ENCODE measurements around the gene MIPOL1.
"Not testable (repeated sequence)": the region's sequence is repeated elsewhere in the genome, so short reads cannot be mapped to it uniquely, and the experiment has no call there.

MIPOL1 gene

DNA sequence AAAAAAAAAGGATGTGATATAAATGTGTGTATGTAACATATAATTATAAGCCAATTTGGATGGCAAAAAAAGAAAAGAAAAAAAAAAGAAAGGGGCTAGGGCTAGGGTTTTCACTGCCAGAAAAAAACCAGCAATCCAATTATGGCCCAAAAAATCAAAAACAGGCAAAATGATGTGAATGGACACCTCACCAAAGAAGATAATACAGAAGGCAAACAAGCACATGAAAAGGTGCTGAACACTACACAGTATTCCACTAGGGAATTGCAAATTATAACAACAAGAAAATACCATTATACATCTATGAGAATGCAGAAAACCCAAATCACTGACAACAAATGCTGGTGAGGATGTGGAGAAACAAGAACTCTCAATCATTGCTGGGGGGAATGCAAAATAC is 12.1 kb upstream of the MIPOL1 start:
- Histone ChIP-seq H3K4me2 (ENCODE audit: low read depth, low read length, poor library complexity, severe bottlenecking) (no peak overlapping the region), H3K4me3 (ENCODE audit: insufficient read depth, low read length, poor library complexity, severe bottlenecking) (no peak overlapping the region), H3K27me3 (ENCODE audit: low read length) (no peaks in the 10 kb centered on the region), H3F3A (ENCODE audit: insufficient read depth) (no peaks in the 10 kb centered on the region), H2AFZ (ENCODE audit: low read depth, low read length, severe bottlenecking) (no peak overlapping the region), H3K27ac (ENCODE audit: low read depth, low read length) (no peak overlapping the region), H3K9me2 (replicated peaks; ENCODE audit: insufficient read depth, low read length) (no peaks in the 10 kb centered on the region), H3K79me2 (ENCODE audit: insufficient read depth, low read length) (no peaks in the 10 kb centered on the region), H3K9ac (ENCODE audit: low read length) (no peak overlapping the region), H3K9me3 (ENCODE audit: insufficient read depth, low read length) (no peaks in the 10 kb centered on the region), H3K36me3 (ENCODE audit: low read length) (no peaks in the 10 kb centered on the region), H4K20me1 (ENCODE audit: low read depth, low read length) (no peaks in the 10 kb centered on the region)
- TF ChIP-seq EZH2phosphoT487 (conservative IDR thresholded peaks at IDR 0.05; ENCODE audit: low read length), result no peak
- TF ChIP-seq, protein P1, sequence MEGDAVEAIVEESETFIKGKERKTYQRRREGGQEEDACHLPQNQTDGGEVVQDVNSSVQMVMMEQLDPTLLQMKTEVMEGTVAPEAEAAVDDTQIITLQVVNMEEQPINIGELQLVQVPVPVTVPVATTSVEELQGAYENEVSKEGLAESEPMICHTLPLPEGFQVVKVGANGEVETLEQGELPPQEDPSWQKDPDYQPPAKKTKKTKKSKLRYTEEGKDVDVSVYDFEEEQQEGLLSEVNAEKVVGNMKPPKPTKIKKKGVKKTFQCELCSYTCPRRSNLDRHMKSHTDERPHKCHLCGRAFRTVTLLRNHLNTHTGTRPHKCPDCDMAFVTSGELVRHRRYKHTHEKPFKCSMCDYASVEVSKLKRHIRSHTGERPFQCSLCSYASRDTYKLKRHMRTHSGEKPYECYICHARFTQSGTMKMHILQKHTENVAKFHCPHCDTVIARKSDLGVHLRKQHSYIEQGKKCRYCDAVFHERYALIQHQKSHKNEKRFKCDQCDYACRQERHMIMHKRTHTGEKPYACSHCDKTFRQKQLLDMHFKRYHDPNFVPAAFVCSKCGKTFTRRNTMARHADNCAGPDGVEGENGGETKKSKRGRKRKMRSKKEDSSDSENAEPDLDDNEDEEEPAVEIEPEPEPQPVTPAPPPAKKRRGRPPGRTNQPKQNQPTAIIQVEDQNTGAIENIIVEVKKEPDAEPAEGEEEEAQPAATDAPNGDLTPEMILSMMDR (IDR thresholded peaks at IDR 0.05; ENCODE audit: insufficient read depth, low read length, poor library complexity, severe bottlenecking), result no peak

DNA sequence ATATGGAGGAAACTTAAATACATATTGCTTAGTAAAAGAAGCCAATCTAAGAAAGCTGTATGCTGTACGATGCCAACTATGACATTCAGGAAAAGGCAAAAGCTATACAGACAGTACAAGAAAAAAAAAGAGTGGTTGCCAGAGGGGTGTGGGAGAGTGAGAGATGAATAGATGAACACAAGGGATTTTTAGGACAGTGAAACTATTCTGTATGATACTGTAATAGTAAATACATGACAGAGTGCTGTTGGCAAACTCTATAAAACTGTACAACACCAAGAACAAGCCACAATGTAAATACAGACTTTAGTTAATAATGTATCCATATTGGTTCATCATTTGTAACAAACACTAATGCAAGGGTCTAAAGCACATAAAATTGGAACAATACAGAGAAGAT is 10.9 kb upstream of the MIPOL1 start:
- Histone ChIP-seq H3K9ac (ENCODE audit: low read length) (no peak overlapping the region), H3K9me2 (replicated peaks; ENCODE audit: insufficient read depth, low read length) (no peaks in the 10 kb centered on the region), H3K27ac (ENCODE audit: low read depth, low read length) (no peak overlapping the region), H3K4me2 (ENCODE audit: low read depth, low read length, poor library complexity, severe bottlenecking) (no peak overlapping the region), H4K20me1 (ENCODE audit: low read depth, low read length) (no peaks in the 10 kb centered on the region), H3F3A (ENCODE audit: insufficient read depth) (no peaks in the 10 kb centered on the region), H3K27me3 (ENCODE audit: low read length) (no peaks in the 10 kb centered on the region), H3K9me3 (ENCODE audit: insufficient read depth, low read length) (no peaks in the 10 kb centered on the region), H3K79me2 (ENCODE audit: insufficient read depth, low read length) (no peaks in the 10 kb centered on the region), H2AFZ (ENCODE audit: low read depth, low read length, severe bottlenecking) (no peak overlapping the region), H3K4me3 (ENCODE audit: insufficient read depth, low read length, poor library complexity, severe bottlenecking) (no peak overlapping the region), H3K36me3 (ENCODE audit: low read length) (no peaks in the 10 kb centered on the region)
- TF ChIP-seq EZH2phosphoT487 (conservative IDR thresholded peaks at IDR 0.05; ENCODE audit: low read length), result no peak
- TF ChIP-seq, protein P1 (IDR thresholded peaks at IDR 0.05; ENCODE audit: insufficient read depth, low read length, poor library complexity, severe bottlenecking), result no peak

DNA sequence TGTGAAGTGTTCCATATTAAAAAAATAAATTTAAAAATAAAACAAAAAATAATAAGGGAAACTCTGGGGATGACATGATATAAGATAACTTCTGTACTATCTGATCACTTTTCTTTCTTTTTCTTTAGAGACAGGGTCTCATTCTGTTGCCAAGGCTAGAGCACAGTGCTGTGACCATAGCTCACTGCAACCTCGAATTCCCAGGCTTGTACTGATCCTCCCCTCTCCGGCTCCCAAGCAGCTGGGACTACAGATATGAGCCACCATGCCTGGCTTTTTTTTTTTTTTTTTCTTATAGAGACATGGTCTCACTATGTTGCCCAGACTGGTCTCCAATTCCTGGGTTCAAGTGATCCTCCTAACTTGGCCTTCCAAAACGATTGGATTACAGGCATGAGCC is 10.4 kb upstream of the MIPOL1 start:
- no peaks in the 10 kb centered on the region for H3K27me3 ChIP-seq (ENCODE audit: low read length)
- no peak overlapping the region for H3K9ac ChIP-seq (ENCODE audit: low read length)
- H3K9me3 ChIP-seq (ENCODE audit: insufficient read depth, low read length), result no peaks in the 10 kb centered on the region
- H3K27ac ChIP-seq (ENCODE audit: low read depth, low read length), result no peak overlapping the region
- H4K20me1 ChIP-seq (ENCODE audit: low read depth, low read length), result no peaks in the 10 kb centered on the region
- H3F3A ChIP-seq (ENCODE audit: insufficient read depth), result no peaks in the 10 kb centered on the region
- H3K79me2 ChIP-seq (ENCODE audit: insufficient read depth, low read length), result no peaks in the 10 kb centered on the region
- H3K9me2 ChIP-seq (replicated peaks; ENCODE audit: insufficient read depth, low read length), result no peaks in the 10 kb centered on the region
- no peak overlapping the region for H3K4me2 ChIP-seq (ENCODE audit: low read depth, low read length, poor library complexity, severe bottlenecking)
- no peak overlapping the region for H2AFZ ChIP-seq (ENCODE audit: low read depth, low read length, severe bottlenecking)
- TF ChIP-seq EZH2phosphoT487 (conservative IDR thresholded peaks at IDR 0.05; ENCODE audit: low read length), result no peak
- H3K4me3 ChIP-seq (ENCODE audit: insufficient read depth, low read length, poor library complexity, severe bottlenecking), result no peak overlapping the region
- H3K36me3 ChIP-seq (ENCODE audit: low read length), result no peaks in the 10 kb centered on the region

DNA sequence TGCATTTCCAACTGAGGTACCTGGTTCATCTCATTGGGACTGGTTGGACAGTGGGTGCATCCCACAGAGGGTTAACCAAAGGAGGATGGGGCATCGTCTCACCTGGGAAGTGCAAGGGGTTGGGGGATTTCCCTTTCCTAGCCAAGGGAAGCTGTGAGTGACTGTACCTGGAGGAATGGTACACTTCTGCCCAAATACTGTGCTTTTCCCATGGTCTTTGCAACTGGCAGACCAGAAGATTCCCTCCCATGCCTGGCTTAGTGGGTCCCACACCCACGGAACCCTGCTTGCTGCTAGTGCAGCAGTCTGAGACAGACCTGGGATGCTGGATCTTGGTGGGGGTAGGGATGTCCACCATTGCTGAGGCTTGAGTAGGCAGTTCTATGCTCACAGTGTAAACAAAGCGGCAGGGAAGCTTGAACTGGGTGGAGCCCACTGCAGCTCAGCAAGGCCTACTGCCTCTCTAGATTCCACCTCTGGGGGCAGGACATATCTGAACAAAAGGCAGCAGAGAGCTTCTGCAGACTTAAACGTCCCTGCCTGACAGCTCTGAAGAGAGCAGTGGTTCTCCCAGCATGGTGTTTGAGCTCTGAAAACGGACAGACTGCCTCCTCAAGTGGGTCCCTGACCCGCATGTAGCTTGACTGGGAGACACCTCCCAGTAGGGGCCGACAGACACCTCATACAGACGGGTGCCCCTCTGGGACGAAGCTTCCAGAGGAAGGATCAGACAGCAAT is 9.7 kb upstream of the MIPOL1 start:
- H3K79me2 ChIP-seq (ENCODE audit: insufficient read depth, low read length); H2AFZ ChIP-seq (ENCODE audit: low read depth, low read length, severe bottlenecking); H3K36me3 ChIP-seq (ENCODE audit: low read length); H3K27me3 ChIP-seq (ENCODE audit: low read length); H3K9me3 ChIP-seq (ENCODE audit: insufficient read depth, low read length); H3K4me3 ChIP-seq (ENCODE audit: insufficient read depth, low read length, poor library complexity, severe bottlenecking); H3K9ac ChIP-seq (ENCODE audit: low read length); H3K4me2 ChIP-seq (ENCODE audit: low read depth, low read length, poor library complexity, severe bottlenecking); H3K27ac ChIP-seq (ENCODE audit: low read depth, low read length); H3K9me2 ChIP-seq (replicated peaks; ENCODE audit: insufficient read depth, low read length); H3F3A ChIP-seq (ENCODE audit: insufficient read depth); H4K20me1 ChIP-seq (ENCODE audit: low read depth, low read length): not testable (repeated sequence)

DNA sequence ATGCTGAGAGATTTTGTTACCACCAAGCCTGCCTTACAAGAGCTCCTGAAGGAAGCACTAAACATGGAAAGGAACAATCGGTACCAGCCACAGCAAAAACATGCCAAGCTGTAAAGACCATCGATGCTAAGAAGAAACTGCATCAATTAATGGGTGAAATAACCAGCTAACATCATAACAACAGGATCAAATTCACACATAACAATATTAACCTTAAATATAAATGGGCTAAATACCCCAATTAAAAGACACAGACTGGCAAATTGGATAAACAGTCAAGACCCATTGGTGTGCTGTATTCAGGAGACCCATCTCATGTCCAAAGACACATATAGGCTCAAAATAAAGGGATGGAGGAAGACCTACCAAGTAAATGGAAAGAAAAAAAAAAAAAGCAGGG is 8.0 kb upstream of the MIPOL1 start:
- not testable (repeated sequence) for H3K36me3 ChIP-seq (ENCODE audit: low read length); H3K9me3 ChIP-seq (ENCODE audit: insufficient read depth, low read length); H2AFZ ChIP-seq (ENCODE audit: low read depth, low read length, severe bottlenecking); H3K27me3 ChIP-seq (ENCODE audit: low read length); H3F3A ChIP-seq (ENCODE audit: insufficient read depth); H3K9ac ChIP-seq (ENCODE audit: low read length); H4K20me1 ChIP-seq (ENCODE audit: low read depth, low read length); H3K79me2 ChIP-seq (ENCODE audit: insufficient read depth, low read length); H3K9me2 ChIP-seq (replicated peaks; ENCODE audit: insufficient read depth, low read length); H3K4me3 ChIP-seq (ENCODE audit: insufficient read depth, low read length, poor library complexity, severe bottlenecking); H3K27ac ChIP-seq (ENCODE audit: low read depth, low read length); H3K4me2 ChIP-seq (ENCODE audit: low read depth, low read length, poor library complexity, severe bottlenecking)

Data from SU-DHL-6 (cell line).